GM12878 (cell line): ENCODE measurements around the gene MBD5. TPM values are rescaled to one million over a fixed set of nuclear protein-coding genes. Genes with fewer than 3 reads are reported as not detected.

ENCODE experiments used
- ATF7 ChIP-seq: fragments of 450-650 bp; IDR thresholded peaks from 2 replicates; pipeline ENCODE4 v1.6.1; 2016; ENCODE audit warnings: low read depth, mild to moderate bottlenecking
- BCL11A ChIP-seq: IDR thresholded peaks from 2 replicates; pipeline ENCODE4 v1.6.1; 2011; ENCODE audit warnings: low read depth, low read length
- CEBPB ChIP-seq, 2 experiments: fragments of 150-350 bp in 1 of 2; IDR thresholded peaks; 2 replicates each; pipeline ENCODE4 v1.6.1; 2012 to 2014; ENCODE audit warnings: low read depth in 2 of 2, low read length in 2 of 2, borderline replicate concordance in 1 of 2, inconsistent platforms in 1 of 2
- CHD2 ChIP-seq: IDR thresholded peaks from 2 replicates; pipeline ENCODE4 v1.6.1; 2011; ENCODE audit warnings: low read depth, low read length, improper control_type of control experiment, borderline replicate concordance
- CREB1 ChIP-seq: IDR thresholded peaks from 2 replicates; pipeline ENCODE4 v1.6.1; 2012; ENCODE audit warnings: low read depth, mild to moderate bottlenecking, inconsistent platforms
- EGR1 ChIP-seq, 2 experiments: IDR thresholded peaks; 1 replicate in 1 of 2; 2 replicates in 1 of 2; pipeline ENCODE4 v1.6.1; 2011 to 2012; ENCODE audit warnings: low read depth in 2 of 2, low read length in 2 of 2, borderline replicate concordance in 1 of 2, mild to moderate bottlenecking in 1 of 2, moderate library complexity in 1 of 2
- FOXM1 ChIP-seq: IDR thresholded peaks from 2 replicates; pipeline ENCODE4 v1.6.1; 2012; ENCODE audit warnings: low read depth, mild to moderate bottlenecking, inconsistent platforms, low read length, moderate library complexity
- GABPA ChIP-seq: IDR thresholded peaks from 2 replicates; pipeline ENCODE4 v1.6.1; 2014; ENCODE audit warnings: antibody characterized with exemption, low read depth, mild to moderate bottlenecking, inconsistent platforms
- JUNB ChIP-seq: IDR thresholded peaks from 2 replicates; pipeline ENCODE4 v1.6.1; 2016; ENCODE audit warnings: antibody characterized with exemption, mild to moderate bottlenecking
- KLF5 ChIP-seq: fragments of 450-650 bp; IDR thresholded peaks from 2 replicates; pipeline ENCODE4 v1.6.1; 2014; ENCODE audit warnings: mild to moderate bottlenecking; ENCODE audit not compliant: partially characterized antibody
- MAX ChIP-seq: IDR thresholded peaks from 2 replicates; pipeline ENCODE4 v1.6.1; 2012; ENCODE audit warnings: low read depth, low read length, improper control_type of control experiment
- MEF2A ChIP-seq: IDR thresholded peaks from 2 replicates; pipeline ENCODE4 v1.6.1; 2011; ENCODE audit warnings: low read depth, mild to moderate bottlenecking, low read length, moderate library complexity; ENCODE audit not compliant: insufficient read depth
- MEF2B ChIP-seq: fragments of 450-650 bp; IDR thresholded peaks from 2 replicates; pipeline ENCODE4 v1.6.1; 2018; ENCODE audit warnings: mild to moderate bottlenecking, moderate library complexity; ENCODE audit not compliant: partially characterized antibody, poor library complexity, severe bottlenecking
- POU2F2 ChIP-seq: IDR thresholded peaks from 3 replicates; pipeline ENCODE4 v1.6.1; 2011; ENCODE audit warnings: low read depth, mild to moderate bottlenecking, low read length, borderline replicate concordance
- RELA ChIP-seq: fragments of 450-650 bp; IDR thresholded peaks from 2 replicates; pipeline ENCODE4 v1.8.0; 2014; ENCODE audit warnings: borderline replicate concordance; ENCODE audit not compliant: partially characterized antibody
- SIX5 ChIP-seq: IDR thresholded peaks from 2 replicates; pipeline ENCODE4 v1.6.1; 2011; ENCODE audit warnings: mild to moderate bottlenecking, low read depth, low read length, moderate library complexity; ENCODE audit not compliant: severe bottlenecking
- SP1 ChIP-seq: IDR thresholded peaks from one replicate; pipeline ENCODE4 v1.6.1; 2011; ENCODE audit warnings: low read depth, low read length
- SREBF2 ChIP-seq: IDR thresholded peaks from 2 replicates; pipeline ENCODE4 v1.6.1; 2012; ENCODE audit warnings: mild to moderate bottlenecking, low read length
- SRF ChIP-seq, 2 experiments: IDR thresholded peaks; 2 replicates each; pipeline ENCODE4 v1.6.1; 2011; ENCODE audit warnings: low read depth in 2 of 2, low read length in 2 of 2, mild to moderate bottlenecking in 1 of 2, moderate library complexity in 1 of 2
- SUZ12 ChIP-seq: fragments of 200-600 bp; sonication (generic); IDR thresholded peaks from one replicate; pipeline ENCODE4 v1.6.1; 2018; ENCODE audit warnings: antibody characterized with exemption, mild to moderate bottlenecking; ENCODE audit not compliant: unreplicated experiment
- TCF12 ChIP-seq: IDR thresholded peaks from 2 replicates; pipeline ENCODE4 v1.6.1; 2011; ENCODE audit warnings: low read depth, mild to moderate bottlenecking, low read length
- ZNF207 ChIP-seq: fragments of 450-650 bp; IDR thresholded peaks from 2 replicates; pipeline ENCODE4 v1.6.1; 2014; ENCODE audit warnings: antibody characterized with exemption, mild to moderate bottlenecking, borderline replicate concordance
- polyA plus RNA-seq, 11 experiments: library from polyadenylated mRNA; depleted of rRNA in 4 of 11; unstranded in 6 of 11; stranded (reverse) in 5 of 11; fragments of >200 nt; fragmentation: Nextera tagmentation in 4 of 11; fragmentation: Illumina TruSeq in 1 of 11; extraction: Ambion mirVana in 4 of 11; extraction: Trizol in 1 of 11; gene quantifications; 1 replicate in 1 of 11; 2 replicates in 10 of 11; pipeline versions ENCODE4 v1.2.1 to v1.2.3, GENCODE V29; 2011 to 2016; ENCODE audit warnings: inconsistent platforms in 2 of 11, missing spikeins in 2 of 11, low read depth in 1 of 11
- total RNA-seq, 4 experiments: library from RNA; depleted of rRNA in 3 of 4; stranded (reverse); fragments of >200 nt in 3 of 4; fragmentation: Illumina TruSeq in 1 of 4; extraction: Trizol in 1 of 4; gene quantifications; 2 replicates each; pipeline versions ENCODE4 v1.2.1 to v1.2.3, GENCODE V29; 2013 to 2021
- TF ChIP-seq, protein P1 (sequence below): fragments of 450-650 bp; IDR thresholded peaks from 2 replicates; pipeline ENCODE4 v1.6.1; 2017; ENCODE audit warnings: mild to moderate bottlenecking, moderate library complexity
- TF ChIP-seq, protein P2 (sequence below): fragments of 450-650 bp; formaldehyde crosslinking; IDR thresholded peaks from 2 replicates; pipeline ENCODE4 v1.4.0; 2022; ENCODE audit warnings: mild to moderate bottlenecking, moderate library complexity

The MBD5 gene
- total and polyA plus RNA-seq, 10 of the 15 experiments (the other 5 are each of a cell fraction or from before 2014, with no cell fraction given), result 7.4 to 58.0 (median 21.2) TPM

- TF ChIP-seq, protein P1, sequence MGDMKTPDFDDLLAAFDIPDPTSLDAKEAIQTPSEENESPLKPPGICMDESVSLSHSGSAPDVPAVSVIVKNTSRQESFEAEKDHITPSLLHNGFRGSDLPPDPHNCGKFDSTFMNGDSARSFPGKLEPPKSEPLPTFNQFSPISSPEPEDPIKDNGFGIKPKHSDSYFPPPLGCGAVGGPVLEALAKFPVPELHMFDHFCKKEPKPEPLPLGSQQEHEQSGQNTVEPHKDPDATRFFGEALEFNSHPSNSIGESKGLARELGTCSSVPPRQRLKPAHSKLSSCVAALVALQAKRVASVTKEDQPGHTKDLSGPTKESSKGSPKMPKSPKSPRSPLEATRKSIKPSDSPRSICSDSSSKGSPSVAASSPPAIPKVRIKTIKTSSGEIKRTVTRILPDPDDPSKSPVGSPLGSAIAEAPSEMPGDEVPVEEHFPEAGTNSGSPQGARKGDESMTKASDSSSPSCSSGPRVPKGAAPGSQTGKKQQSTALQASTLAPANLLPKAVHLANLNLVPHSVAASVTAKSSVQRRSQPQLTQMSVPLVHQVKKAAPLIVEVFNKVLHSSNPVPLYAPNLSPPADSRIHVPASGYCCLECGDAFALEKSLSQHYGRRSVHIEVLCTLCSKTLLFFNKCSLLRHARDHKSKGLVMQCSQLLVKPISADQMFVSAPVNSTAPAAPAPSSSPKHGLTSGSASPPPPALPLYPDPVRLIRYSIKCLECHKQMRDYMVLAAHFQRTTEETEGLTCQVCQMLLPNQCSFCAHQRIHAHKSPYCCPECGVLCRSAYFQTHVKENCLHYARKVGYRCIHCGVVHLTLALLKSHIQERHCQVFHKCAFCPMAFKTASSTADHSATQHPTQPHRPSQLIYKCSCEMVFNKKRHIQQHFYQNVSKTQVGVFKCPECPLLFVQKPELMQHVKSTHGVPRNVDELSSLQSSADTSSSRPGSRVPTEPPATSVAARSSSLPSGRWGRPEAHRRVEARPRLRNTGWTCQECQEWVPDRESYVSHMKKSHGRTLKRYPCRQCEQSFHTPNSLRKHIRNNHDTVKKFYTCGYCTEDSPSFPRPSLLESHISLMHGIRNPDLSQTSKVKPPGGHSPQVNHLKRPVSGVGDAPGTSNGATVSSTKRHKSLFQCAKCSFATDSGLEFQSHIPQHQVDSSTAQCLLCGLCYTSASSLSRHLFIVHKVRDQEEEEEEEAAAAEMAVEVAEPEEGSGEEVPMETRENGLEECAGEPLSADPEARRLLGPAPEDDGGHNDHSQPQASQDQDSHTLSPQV, result 0 out of 2 replicates have a peak, but pooled peaks have one; percentile 21
- TF ChIP-seq SIX5 (no peak), SP1 (peak; percentile 12), CREB1 (no peak), MAX (no peak), KLF5 (peak; percentile 66), MEF2B (no peak), JUNB (peak; percentile 40; the same call in 1 of the 2 replicates), SRF (IDR thresholded peaks at IDR 0.05; ENCODE audit: low read depth in 2 of 2, low read length in 2 of 2) (no peak), EGR1 (IDR thresholded peaks at IDR 0.05; ENCODE audit: borderline replicate concordance in 1 of 2, low read depth in 2 of 2, low read length in 2 of 2) (no peak), CEBPB (IDR thresholded peaks at IDR 0.05; ENCODE audit: borderline replicate concordance in 1 of 2, low read depth in 2 of 2, low read length in 2 of 2) (no peak), SUZ12 (no peak), BCL11A (0 out of 2 replicates have a peak, but pooled peaks have one; percentile 7), POU2F2 (peak; percentile 54; the same call in 1 of the 3 replicates), CHD2 (0 out of 2 replicates have a peak, but pooled peaks have one; percentile 21), RELA (no peak), GABPA (no peak), FOXM1 (0 out of 2 replicates have a peak, but pooled peaks have one; percentile 31), ZNF207 (peak; percentile 44; the same call in 1 of the 2 replicates), SREBF2 (no peak), ATF7 (0 out of 2 replicates have a peak, but pooled peaks have one; percentile 31), MEF2A (0 out of 2 replicates have a peak, but pooled peaks have one; percentile 17), TCF12 (0 out of 2 replicates have a peak, but pooled peaks have one; percentile 14)
- TF ChIP-seq, protein P2, sequence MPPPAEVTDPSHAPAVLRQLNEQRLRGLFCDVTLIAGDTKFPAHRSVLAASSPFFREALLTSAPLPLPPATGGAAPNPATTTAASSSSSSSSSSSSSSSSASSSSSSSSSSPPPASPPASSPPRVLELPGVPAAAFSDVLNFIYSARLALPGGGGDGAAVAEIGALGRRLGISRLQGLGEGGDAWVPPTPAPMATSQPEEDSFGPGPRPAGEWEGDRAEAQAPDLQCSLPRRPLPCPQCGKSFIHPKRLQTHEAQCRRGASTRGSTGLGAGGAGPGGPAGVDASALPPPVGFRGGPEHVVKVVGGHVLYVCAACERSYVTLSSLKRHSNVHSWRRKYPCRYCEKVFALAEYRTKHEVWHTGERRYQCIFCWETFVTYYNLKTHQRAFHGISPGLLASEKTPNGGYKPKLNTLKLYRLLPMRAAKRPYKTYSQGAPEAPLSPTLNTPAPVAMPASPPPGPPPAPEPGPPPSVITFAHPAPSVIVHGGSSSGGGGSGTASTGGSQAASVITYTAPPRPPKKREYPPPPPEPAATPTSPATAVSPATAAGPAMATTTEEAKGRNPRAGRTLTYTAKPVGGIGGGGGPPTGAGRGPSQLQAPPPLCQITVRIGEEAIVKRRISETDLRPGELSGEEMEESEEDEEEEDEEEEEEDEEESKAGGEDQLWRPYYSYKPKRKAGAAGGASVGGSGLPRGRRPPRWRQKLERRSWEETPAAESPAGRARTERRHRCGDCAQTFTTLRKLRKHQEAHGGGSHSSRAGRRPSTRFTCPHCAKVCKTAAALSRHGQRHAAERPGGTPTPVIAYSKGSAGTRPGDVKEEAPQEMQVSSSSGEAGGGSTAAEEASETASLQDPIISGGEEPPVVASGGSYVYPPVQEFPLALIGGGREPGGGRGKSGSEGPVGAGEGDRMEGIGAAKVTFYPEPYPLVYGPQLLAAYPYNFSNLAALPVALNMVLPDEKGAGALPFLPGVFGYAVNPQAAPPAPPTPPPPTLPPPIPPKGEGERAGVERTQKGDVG (CRISPR knock-in tag), result no peak
Observed at GRCh38 chr2:148509288-148509902, 488.5 kb downstream of the MBD5 start (continued).
